ENCODE results near the gene TFF2.

The TFF2 gene

DNA sequence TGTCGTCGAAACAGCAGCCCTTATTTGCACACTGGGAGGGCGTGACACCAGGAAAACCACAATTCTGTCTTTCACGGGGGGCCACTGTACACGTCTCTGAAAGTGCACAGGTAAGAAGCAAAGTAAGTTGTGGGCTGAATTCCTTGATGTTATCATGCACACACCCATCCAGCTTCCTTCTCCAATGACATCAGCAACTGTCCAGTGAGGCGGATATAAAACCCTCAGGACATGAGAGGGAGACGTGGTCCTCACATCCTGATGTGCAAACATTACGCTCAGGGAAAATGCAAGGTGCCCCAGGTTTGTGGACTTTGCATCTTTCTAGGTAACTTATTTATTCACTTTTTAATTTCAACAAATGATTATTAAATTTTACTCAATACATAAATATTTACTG lies 12.5 kb upstream of the TFF2 start:
- TF ChIP-seq, protein P1, sequence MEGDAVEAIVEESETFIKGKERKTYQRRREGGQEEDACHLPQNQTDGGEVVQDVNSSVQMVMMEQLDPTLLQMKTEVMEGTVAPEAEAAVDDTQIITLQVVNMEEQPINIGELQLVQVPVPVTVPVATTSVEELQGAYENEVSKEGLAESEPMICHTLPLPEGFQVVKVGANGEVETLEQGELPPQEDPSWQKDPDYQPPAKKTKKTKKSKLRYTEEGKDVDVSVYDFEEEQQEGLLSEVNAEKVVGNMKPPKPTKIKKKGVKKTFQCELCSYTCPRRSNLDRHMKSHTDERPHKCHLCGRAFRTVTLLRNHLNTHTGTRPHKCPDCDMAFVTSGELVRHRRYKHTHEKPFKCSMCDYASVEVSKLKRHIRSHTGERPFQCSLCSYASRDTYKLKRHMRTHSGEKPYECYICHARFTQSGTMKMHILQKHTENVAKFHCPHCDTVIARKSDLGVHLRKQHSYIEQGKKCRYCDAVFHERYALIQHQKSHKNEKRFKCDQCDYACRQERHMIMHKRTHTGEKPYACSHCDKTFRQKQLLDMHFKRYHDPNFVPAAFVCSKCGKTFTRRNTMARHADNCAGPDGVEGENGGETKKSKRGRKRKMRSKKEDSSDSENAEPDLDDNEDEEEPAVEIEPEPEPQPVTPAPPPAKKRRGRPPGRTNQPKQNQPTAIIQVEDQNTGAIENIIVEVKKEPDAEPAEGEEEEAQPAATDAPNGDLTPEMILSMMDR (conservative IDR thresholded peaks at IDR 0.05), result no peak
- no peak overlapping the region for H3K27ac ChIP-seq

DNA sequence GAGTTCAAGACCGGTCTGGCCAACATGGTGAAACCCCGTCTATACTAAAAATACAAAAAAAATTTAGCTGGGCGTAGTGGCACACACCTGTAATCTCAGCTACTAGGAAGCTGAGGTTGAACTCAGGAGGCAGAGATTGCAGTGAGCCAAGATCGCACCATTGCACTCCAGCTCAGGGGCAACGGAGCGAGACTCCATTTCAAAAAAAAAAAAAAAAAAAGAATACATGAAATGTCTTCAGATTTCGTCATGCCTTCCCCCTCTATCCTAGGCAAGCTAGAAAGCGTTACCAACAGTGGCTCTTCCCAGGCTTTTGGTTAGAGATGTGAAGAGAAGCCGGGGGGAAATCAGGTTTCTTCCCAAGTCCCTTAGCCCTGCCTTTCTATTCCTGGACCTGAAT lies 11.9 kb upstream of the TFF2 start:
- TF ChIP-seq, protein P1 (conservative IDR thresholded peaks at IDR 0.05), result no peak
- H3K27ac ChIP-seq, result no peak overlapping the region

DNA sequence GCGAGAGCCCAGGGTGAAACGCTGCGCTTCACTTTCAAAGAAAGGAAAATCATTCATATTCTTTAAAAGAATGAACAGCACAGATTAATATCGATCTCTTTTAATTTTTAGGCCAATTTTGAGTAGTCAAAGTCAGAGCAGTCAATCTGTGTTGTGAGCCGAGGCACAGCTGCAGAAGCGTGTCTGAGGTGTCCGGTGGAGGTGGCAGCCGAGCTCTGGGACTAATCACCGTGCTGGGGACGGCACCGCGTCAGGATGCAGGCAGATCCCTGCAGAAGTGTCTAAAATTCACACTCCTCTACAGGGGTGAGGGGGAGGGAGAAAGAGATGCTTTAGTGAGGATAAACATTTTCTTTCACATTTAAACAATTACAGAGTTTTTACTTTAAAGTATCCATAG lies 11.4 kb upstream of the TFF2 start:
- TF ChIP-seq, protein P1 (conservative IDR thresholded peaks at IDR 0.05), result no peak
- no peak overlapping the region for H3K27ac ChIP-seq

DNA sequence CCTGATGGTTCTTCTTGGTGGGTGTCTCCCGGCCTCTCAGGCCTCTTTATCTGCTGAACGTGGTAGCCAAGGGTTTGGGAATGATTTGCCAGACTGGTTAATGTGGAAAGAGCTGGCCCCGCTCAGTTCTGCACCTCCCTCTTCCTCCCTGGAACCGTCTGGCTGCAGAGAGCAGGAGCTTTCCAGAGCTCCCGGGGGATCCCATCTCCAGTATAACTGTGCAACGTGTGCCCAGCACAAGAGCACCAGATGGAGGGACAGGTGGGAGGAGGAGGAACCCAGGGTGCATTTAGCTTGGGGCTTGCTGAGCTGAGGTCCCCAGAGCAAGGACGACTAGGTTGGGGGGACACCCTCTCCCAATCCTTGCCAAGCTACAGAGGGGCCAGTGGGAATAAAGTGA lies 10.5 kb upstream of the TFF2 start:
- no peak overlapping the region for H3K27ac ChIP-seq

DNA sequence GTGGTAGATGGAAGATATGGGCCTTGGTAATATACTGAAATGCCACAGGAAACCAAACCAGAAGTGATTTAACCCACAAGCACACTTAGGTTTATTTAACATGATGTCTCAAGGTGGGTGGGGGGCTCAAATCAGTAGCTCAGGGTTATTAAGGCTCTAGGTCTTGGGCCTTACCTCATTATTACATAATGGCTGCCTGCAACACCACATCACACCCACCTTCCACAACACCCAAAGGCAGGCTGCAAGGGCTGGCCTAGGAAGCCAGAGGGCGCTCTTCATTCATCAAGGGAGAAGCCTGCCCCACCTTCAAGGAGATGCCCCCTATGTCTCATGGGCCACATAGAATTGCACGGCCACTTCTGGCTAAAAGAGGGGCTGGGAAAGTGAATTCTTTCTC lies 9.5 kb upstream of the TFF2 start:
- no peak overlapping the region for H3K27ac ChIP-seq
- TF ChIP-seq, protein P1 (conservative IDR thresholded peaks at IDR 0.05), result no peak

More for the DNA sequence above, 10.5 kb upstream of the TFF2 start:
- TF ChIP-seq, protein P1 (conservative IDR thresholded peaks at IDR 0.05), result no peak

DNA sequence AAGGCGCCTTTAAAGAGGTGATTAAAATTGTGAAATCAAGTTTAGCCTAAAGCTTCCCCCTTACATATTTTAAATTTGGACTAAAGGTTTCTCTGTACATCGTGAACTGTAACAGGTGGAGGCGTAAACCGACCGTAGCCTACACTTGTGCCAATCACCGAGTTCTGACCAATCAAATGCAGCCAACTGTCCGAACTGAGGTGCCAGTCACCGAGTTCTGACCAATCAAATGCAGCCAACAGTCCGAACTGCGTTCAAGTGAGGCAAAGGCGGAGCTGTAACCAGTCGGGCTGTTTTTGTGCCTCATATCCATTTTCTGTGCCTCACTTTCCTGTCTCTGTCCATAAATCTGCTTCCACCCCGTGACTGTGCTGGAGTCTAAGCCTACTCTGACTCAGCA lies 8.1 kb upstream of the TFF2 start:
- TF ChIP-seq, protein P1 (conservative IDR thresholded peaks at IDR 0.05), result no peak

DNA sequence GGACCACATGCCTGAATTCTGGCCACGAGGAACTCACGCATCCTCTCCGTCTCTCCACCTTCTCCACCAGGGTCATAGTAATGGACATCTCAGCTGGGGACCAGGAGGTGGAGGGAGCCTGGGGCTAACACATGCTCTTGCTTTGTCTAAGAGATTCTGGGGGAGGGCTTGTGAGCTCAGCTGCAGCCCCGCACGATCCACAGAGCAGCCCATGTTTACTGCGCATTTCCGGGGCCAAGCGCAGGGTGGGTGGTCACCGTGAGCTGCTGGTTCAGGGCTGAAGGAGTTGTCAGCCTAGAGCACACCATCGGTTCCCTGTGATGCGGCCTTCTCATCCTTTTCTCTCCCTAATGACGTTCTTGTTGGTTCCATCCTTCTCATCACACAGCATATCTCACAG lies 7.5 kb upstream of the TFF2 start:
- H3K27ac ChIP-seq, result no peak overlapping the region
- TF ChIP-seq, protein P1 (conservative IDR thresholded peaks at IDR 0.05), result no peak

More for the DNA sequence above, 8.1 kb upstream of the TFF2 start:
- H3K27ac ChIP-seq, result no peak overlapping the region

DNA sequence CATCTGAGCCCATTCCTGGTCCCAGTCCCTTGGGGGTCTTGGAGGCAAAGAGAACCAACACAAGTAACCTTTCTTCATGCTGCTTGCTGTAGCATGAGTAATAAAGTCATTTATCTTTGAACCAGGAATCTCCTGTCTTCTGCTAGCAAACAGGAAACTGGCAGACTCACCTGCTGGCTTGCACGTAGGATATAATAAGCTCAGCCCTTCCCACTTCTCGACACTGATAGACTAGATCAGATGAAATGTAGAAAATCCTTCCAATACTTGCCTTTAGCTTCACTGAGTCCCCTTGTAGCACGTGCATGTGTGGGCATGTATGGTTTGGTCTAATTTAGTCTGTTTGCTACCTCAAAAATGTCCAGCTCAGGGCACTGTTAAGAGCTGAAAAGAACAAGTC lies 6.5 kb upstream of the TFF2 start:
- H3K27ac ChIP-seq, result no peak overlapping the region
- TF ChIP-seq, protein P1 (conservative IDR thresholded peaks at IDR 0.05), result no peak

Data from VCaP (cell line).